Activated CD8-positive, alpha-beta memory T cell treated with anti-CD3 and anti-CD28 coated beads, Interleukin-2, amount 50 U/mL, for 48 hours (primary cell): ENCODE results near the gene PCDHGA5.
"Not testable (repeated sequence)": the region's sequence is repeated elsewhere in the genome, so short reads cannot be mapped to it uniquely, and the experiment has no call there.

Source experiments
- DNase-seq: peaks from one replicate; pipeline ENCODE4 v3.0.0-alpha.2; 2020

The PCDHGA5 gene

DNA sequence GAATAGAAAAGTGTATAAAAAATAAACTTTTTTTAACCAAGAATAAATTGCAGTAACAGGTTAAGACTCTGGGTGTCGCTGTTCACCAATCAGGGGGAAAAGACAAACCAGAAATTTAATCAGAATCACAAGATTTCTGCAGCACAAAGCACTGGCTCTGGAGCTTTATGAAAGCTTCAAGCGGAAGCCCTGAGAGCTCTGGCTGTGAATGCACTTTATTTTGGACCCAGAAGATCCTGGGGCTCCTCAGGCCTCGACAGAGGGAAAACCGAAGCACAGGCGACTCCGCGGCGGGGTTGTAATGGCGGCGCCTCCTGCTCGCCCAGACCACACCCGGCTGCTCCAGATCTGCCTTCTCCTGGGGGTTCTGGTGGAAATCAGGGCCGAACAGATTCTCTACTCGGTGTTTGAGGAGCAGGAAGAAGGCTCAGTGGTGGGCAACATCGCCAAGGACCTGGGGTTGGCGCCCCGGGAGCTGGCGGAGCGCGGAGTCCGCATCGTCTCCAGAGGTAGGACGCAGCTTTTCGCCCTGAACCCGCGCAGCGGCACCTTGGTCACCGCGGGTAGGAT is 9.0 kb upstream of the PCDHGA5 start, which contains the start of gene PCDHGA4:
Gene PCDHGA4, plus strand, starts transcription at position 122 of the 570 bp plus-strand sequence. Its CDS starts 87 bp downstream, at position 209.
- DNase-seq, result no peak

DNA sequence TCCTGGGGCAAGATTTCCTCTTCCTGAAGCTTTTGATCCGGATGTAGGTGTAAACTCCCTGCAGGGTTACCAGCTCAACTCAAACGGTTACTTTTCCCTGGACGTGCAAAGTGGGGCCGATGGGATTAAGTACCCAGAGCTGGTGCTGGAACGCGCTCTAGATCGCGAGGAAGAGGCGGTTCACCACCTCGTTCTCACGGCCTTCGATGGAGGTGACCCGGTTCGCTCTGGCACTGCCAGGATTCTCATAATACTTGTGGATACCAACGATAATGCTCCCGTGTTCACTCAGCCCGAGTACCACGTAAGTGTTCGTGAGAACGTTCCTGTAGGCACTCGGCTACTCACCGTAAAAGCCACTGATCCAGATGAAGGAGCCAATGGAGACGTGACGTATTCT is 8.3 kb upstream of the PCDHGA5 start:
- no peak for DNase-seq

DNA sequence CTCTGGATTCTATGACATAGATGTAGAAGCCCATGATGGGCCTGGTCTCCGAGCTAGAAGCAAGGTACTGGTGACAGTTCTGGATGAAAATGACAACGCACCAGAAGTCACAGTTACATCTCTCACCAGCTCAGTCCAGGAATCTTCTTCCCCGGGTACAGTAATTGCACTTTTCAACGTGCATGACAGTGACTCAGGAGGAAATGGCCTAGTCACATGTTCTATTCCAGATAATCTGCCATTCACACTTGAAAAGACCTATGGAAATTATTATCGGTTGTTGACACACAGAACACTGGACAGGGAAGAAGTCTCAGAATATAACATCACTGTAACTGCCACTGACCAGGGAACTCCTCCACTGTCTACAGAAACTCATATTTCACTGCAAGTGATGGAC is 7.8 kb upstream of the PCDHGA5 start:
- no peak for DNase-seq

DNA sequence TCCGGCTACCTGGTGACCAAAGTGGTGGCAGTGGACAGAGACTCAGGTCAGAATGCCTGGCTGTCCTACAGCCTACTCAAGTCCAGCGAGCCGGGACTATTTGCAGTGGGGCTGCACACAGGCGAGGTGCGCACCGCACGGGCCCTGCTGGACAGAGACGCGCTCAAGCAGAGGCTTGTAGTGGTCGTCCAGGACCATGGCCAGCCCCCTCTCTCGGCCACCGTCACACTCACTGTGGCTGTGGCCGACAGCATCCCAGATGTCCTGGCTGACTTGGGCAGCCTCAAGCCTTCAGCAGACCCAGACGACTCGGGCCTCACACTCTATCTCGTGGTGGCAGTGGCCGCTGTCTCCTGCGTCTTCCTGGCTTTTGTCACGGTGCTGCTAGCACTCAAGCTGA is 7.0 kb upstream of the PCDHGA5 start:
- no peak for DNase-seq

DNA sequence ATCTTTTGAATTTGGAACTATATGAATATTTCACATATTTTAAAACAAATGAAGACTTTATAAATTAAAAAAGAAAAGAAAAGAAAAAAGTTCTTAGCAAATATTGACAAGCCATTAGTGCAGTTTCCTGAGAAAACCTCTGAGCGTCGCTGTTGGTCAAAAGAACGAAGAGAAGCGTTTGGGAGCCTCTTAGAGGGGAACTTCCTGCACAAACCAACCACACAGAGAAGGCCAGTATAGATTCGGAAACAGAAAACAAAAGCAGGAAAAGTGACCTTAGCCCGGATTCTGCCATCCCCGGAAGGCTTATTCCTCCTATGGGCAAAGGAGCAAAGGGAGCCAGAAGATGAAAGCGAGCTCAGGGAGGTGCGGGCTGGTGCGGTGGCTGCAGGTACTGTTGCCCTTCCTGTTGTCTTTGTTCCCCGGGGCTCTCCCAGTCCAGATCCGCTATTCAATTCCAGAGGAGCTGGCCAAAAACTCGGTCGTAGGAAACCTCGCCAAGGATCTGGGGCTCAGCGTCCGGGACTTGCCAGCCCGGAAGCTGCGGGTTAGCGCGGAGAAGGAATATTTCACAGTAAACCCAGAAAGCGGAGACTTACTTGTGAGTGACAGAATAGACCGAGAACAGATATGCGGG is 4.1 kb upstream of the PCDHGA5 start, which contains the start of gene PCDHGB2:
Gene PCDHGB2, plus strand, starts transcription at position 205 of the 637 bp plus-strand sequence. Its CDS starts 142 bp downstream, at position 347.
- no peak for DNase-seq

DNA sequence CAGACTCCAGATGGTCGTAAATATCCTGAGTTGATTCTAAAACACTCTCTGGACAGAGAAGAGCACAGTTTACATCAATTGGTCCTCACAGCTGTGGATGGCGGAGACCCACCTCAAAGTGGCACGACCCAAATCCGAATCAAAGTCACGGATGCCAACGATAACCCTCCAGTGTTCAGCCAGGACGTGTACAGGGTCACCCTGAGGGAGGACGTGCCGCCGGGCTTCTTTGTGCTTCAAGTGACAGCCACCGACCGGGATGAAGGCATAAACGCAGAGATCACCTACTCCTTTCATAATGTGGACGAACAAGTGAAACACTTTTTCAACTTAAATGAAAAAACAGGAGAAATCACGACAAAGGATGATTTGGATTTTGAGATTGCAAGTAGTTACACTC is 3.3 kb upstream of the PCDHGA5 start:
- DNase-seq, result no peak

DNA sequence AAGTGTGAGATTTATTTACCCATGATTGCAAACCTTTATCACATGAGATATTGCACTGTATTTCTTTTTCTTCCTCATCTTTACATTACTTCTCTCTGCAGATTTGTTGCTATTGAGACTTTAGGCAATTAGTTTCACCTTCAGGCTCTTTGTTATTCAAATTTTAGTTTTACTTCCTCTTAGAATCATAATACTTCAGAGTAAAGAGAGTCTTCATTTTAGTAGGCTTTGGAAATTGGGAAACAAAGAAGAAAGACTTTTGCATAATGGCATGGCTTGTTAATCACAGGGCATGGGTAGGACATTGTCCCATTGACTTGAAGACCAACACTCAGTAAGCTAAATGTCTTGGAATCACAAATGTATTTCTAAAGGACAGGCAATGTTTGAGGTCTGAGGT is 1.2 kb upstream of the PCDHGA5 start:
- DNase-seq, result no peak

DNA sequence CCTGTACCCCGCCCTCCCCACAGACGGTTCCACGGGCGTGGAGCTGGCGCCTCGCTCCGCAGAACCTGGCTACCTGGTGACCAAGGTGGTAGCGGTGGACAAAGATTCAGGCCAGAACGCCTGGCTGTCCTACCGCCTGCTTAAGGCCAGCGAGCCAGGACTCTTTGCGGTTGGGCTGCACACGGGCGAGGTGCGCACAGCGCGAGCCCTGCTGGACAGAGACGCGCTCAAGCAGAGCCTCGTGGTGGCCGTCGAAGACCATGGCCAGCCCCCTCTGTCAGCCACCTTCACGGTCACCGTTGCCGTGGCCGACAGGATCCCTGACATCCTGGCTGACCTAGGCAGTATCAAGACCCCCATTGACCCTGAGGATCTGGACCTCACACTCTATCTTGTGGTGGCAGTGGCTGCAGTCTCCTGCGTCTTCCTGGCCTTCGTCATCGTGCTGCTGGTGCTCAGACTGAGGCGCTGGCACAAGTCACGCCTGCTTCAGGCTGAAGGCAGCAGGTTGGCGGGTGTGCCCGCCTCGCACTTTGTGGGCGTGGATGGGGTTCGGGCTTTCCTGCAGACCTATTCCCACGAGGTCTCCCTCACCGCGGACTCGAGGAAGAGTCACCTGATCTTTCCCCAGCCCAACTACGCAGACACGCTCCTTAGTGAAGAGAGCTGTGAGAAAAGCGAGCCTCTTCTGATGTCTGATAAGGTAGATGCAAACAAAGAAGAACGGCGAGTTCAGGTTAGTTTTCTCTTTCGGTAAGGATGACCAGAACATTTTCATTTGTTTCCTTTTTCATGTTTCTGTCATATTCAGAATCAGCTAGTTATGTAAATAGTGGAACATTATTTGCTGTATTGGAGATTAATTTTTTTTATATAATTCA is 2.3 kb downstream of the PCDHGA5 start:
- DNase-seq, result no peak

DNA sequence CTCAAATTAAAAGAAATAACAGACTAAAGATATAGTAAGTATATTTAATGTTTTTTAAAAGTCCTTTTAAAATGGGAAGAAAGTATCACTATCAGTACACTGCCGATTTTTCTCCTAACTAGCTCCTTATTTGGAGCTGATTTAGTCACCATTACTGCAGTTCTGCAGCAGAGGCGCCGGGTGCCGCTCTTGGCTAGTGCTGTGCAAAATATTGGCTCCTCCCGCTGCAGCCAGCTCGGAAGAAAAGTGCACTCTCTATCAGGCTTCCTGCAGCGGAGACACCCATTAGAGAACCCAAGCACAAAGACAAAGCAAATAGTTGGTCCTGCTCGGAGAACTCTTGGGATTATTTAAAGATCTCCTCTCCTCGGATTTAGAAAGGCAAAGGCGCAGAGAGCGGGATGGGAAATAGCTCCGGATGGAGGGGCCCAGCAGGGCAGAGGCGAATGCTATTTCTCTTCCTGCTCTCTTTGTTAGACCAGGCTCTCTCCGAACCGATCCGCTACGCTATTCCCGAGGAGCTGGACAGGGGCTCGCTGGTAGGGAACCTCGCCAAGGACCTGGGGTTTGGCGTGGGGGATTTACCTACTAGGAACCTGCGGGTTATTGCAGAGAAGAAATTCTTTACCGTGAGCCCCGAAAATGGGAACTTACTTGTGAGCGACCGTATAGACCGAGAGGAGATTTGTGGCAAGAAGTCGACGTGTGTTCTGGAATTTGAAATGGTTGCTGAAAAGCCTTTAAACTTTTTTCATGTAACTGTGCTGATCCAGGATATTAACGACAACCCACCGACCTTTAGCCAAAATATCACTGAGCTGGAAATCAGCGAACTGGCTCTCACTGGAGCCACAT is 6.3 kb downstream of the PCDHGA5 start, which contains the start of gene PCDHGB3:
Gene PCDHGB3, plus strand, starts transcription at position 249 of the 855 bp plus-strand sequence. Its CDS starts 153 bp downstream, at position 402.
- DNase-seq, result no peak

DNA sequence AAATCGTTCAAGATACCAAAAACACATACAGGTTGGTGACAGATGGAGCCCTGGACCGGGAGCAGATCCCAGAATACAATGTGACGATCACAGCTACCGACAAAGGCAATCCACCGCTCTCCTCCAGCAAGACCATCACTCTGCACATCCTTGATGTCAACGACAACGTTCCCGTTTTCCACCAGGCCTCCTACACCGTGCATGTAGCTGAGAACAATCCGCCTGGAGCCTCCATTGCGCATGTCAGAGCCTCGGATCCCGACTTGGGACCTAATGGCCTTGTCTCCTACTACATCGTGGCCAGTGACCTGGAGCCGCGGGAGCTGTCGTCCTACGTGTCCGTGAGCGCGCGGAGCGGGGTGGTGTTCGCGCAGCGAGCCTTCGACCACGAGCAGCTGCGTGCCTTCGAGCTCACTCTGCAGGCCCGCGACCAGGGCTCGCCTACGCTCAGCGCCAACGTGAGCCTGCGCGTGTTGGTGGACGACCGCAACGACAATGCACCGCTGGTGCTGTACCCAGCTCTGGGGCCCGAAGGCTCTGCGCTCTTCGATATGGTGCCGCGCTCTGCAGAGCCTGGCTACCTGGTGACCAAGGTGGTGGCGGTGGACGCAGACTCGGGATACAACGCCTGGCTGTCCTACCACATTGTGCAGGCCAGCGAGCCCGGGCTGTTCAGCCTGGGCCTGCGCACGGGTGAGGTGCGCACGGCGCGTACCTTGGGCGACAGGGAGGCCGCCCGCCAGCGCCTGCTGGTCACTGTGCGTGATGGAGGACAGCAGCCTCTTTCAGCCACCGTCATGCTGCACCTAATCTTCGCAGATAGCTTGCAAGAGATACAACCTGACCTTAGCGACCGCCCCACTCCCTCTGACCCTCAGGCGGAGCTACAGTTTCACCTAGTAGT is 7.9 kb downstream of the PCDHGA5 start:
- DNase-seq, result no peak

DNA sequence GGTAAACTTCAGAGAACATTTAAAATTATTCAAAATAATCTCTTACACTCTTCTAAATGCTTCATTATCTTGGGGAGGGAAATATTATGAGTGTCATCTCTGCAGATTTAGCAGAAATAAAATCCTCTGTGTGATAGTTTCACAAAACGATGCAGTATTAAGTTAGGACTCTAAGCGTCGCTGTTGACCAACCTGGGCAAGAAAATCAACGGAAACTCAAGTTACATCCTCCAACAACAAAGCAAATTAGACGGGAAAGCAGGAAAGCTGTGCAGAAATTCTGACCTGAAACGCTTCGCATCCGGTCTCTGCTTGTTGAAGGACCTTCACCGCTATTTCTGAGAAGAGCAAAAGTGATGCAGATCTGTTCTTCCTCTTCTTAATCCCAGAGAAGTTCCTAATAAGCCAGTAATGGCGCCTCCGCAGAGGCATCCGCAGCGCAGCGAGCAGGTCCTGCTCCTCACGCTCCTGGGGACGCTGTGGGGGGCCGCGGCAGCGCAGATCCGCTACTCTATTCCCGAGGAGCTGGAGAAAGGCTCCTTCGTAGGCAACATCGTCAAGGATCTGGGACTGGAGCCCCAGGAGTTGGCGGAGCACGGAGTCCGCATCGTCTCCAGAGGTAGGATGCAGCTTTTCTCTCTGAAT is 9.8 kb downstream of the PCDHGA5 start, which contains the start of gene PCDHGA6:
Gene PCDHGA6, plus strand, starts transcription at position 219 of the 645 bp plus-strand sequence. Its CDS starts 193 bp downstream, at position 412.
- DNase-seq, result no peak

DNA sequence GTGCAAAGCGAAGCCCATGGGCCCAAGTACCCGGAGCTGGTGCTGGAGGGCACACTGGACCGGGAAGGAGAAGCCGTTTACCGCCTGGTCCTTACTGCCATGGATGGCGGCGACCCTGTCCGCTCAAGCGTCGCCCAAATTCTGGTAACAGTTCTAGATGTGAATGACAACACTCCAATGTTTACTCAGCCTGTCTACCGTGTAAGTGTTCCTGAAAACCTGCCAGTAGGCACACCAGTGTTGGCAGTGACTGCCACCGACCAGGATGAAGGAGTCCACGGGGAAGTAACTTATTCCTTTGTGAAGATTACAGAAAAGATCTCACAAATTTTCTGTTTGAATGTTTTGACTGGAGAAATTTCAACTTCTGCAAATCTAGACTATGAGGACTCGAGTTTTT is 10.7 kb downstream of the PCDHGA5 start:
- DNase-seq, result no peak

DNA sequence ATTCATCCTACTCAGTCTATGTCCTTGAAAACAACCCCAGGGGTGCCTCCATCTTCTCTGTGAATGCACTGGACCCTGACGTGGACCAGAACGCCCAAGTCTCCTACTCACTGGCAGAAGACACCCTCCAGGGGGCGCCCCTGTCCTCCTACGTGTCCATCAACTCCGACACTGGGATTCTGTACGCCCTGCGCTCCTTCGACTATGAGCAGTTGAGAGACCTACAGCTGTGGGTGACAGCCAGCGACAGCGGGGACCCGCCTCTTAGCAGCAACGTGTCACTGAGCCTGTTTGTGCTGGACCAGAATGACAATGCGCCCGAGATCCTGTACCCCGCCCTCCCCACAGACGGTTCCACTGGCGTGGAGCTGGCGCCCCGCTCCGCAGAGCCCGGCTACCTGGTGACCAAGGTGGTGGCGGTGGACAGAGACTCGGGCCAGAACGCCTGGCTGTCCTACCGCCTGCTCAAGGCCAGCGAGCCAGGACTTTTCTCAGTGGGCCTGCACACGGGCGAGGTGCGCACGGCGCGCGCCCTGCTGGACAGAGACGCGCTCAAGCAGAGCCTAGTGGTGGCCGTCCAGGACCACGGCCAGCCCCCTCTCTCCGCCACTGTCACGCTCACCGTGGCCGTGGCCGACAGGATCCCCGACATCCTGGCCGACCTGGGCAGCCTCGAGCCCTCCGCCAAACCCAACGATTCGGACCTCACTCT is 11.6 kb downstream of the PCDHGA5 start:
- peak; percentile 52 for DNase-seq

DNA sequence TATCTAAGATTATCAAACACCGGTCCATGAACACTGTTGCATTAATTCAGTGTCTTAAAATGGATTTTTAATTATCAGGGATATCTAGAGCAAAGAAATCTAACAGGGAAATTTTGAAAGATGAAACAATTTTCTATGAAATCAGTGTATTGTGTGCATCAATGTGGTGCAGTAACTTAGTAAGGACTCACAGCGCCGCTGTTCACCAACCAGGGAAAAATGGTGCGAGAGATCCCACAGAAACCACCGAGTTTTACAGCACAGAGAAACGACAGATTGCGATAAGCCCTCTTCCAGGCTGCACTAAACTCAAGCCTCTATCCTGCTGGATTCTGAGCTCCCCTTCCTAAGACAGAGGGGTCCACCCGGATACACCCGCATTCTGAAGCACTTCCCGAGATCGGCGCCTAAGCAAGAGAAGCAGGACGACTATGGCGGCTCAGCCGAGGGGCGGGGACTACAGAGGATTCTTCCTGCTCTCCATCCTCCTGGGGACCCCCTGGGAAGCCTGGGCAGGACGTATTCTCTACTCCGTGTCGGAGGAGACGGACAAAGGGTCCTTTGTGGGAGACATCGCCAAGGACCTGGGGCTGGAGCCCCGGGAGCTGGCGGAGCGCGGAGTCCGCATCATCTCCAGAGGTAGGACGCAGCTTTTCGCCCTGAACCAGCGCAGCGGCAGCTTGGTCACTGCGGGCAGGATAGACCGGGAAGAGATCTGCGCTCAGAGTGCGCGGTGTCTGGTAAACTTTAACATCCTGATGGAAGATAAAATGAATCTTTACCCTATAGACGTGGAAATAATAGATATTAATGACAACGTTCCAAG is 18.7 kb downstream of the PCDHGA5 start, which contains the start of gene PCDHGA7:
Gene PCDHGA7, plus strand, starts transcription at position 274 of the 826 bp plus-strand sequence. Its CDS starts 158 bp downstream, at position 432.
- DNase-seq, result peak; percentile 32

DNA sequence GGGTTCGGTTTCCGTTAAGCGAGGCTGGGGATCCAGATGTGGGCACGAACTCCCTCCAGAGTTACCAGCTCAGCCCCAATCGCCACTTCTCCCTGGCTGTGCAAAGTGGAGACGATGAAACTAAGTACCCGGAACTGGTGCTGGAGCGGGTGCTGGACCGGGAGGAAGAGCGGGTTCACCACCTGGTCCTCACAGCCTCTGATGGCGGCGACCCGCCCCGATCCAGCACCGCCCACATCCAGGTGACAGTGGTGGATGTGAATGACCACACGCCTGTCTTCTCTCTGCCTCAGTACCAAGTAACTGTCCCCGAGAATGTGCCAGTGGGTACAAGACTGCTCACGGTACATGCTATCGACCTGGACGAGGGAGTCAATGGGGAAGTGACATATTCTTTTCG is 19.4 kb downstream of the PCDHGA5 start:
- DNase-seq, result peak; percentile 35

DNA sequence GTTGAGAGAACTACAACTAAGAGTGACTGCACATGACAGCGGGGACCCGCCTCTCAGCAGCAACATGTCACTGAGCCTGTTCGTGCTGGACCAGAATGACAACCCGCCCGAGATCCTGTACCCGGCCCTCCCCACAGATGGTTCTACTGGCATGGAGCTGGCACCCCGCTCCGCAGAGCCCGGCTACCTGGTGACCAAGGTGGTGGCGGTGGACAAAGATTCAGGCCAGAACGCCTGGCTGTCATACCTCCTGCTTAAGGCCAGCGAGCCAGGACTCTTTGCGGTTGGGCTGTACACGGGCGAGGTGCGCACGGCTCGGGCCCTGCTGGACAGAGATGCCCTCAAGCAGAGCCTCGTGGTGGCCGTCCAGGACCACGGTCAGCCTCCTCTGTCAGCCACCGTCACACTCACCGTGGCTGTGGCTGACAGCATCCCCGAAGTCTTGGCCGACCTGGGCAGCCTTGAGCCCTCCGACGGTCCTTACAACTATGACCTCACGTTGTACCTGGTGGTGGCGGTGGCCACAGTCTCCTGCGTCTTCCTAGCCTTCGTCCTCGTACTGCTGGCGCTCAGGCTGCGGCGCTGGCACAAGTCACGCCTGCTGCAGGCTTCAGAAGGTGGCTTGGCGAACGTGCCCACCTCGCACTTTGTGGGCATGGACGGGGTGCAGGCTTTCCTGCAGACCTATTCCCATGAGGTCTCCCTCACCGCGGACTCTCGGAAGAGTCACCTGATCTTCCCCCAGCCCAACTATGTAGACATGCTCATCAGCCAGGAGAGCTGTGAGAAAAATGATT is 20.7 kb downstream of the PCDHGA5 start:
- DNase-seq, result no peak

DNA sequence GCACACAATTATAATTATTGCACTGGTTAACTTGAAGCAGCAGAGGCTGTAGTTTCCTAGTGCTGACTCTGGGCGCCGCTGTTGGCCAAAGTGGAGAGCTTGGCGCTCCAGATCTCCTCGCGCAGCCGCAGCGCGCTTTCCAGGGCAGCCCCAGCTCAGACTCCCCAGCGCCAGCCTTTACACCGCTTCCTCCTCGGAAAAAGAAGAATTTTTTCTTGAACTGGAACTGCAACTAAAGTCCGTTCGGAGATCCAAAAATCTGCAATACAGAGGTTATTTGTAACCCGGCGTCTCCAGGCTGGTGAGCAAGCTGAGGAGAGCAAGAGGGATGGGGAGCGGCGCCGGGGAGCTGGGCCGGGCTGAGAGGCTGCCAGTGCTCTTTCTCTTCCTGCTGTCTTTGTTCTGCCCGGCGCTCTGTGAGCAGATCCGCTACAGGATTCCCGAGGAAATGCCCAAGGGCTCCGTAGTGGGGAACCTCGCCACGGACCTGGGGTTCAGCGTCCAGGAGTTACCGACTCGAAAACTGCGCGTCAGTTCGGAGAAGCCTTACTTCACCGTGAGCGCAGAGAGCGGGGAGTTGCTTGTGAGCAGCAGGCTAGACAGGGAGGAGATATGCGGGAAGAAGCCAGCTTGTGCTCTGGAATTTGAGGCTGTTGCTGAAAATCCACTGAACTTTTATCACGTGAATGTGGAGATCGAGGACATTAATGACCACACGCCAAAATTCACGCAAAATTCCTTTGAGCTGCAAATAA is 23.8 kb downstream of the PCDHGA5 start, which contains the start of gene PCDHGB4:
Gene PCDHGB4, plus strand, starts transcription at position 142 of the 755 bp plus-strand sequence. Its CDS starts 187 bp downstream, at position 329.
- not testable (repeated sequence) for DNase-seq
